Measurements from ENCODE around the gene MRPL19. TPM values are rescaled to one million over a fixed set of nuclear protein-coding genes. Genes with fewer than 3 reads are reported as not detected.

The MRPL19 gene
- total and polyA plus RNA-seq, 10 of the 15 experiments (the other 5 are each of a cell fraction or from before 2014, with no cell fraction given), result 13.1 to 99.0 (median 56.6) TPM

GRCh38 chr2:75614162-75614651, 32.4 kb upstream of the MRPL19 start:
- FAIRE-seq (no peak), DNase-seq (ENCODE audit: low read depth, low spot score) (no peak), ATAC-seq (no peak)
- H2AFZ ChIP-seq (ENCODE audit: control insufficient read depth, low read depth, low read length), result no peak overlapping the region
- in situ Hi-C loops (cut with MboI), result no loop called here
- 33% methylated on average over 5 of the region's 5 CpGs for WGBS (ENCODE audit: insufficient coverage, insufficient replicate concordance, low lambda C conversion rate, missing lambda C conversion rate)
- ChIA-PET SMC1A (ENCODE audit: uncharacterized antibody, unreplicated experiment) (interaction anchor here (1.4 kb wide), 1 partner anchor 924 kb away, joined by 3 read pairs; no protein-coding TSS in a partner anchor), CTCF (interaction anchor here (0.6 to 3.1 kb wide), 3 partner anchors 19 to 780 kb away, joined by 3 to 11 read pairs (median 3); no protein-coding TSS in a partner anchor), RAD21 (ENCODE audit: unreplicated experiment) (no interaction called here), POLR2A (no interaction called here)
- no peak overlapping the region for H3K27ac ChIP-seq (ENCODE audit: control insufficient read depth, insufficient read depth)
- H3K4me2 ChIP-seq (ENCODE audit: control insufficient read depth, insufficient read depth), result no peak overlapping the region
- H3K9me3 ChIP-seq (replicated peaks; ENCODE audit: control insufficient read depth, insufficient read depth, low read length), result no peaks in the 10 kb centered on the region; the same call in 2 of the 3 replicates
- no peak overlapping the region for H3K9ac ChIP-seq (ENCODE audit: control insufficient read depth, insufficient read depth, low read length)
- no peaks in the 10 kb centered on the region for H4K20me1 ChIP-seq (ENCODE audit: control insufficient read depth, insufficient read depth)
- H3K4me1 ChIP-seq (ENCODE audit: control insufficient read depth, insufficient read depth, low read length), result no peaks in the 10 kb centered on the region
- no peak overlapping the region for H3K4me3 ChIP-seq
- TF ChIP-seq E2F8 (IDR thresholded peaks at IDR 0.05; ENCODE audit: low read depth, partially characterized antibody) (no peak), PML (IDR thresholded peaks at IDR 0.05; ENCODE audit: low read length) (no peak), MEF2A (IDR thresholded peaks at IDR 0.05; ENCODE audit: insufficient read depth, low read depth, low read length) (no peak)
- no TSS peak for BruUV-seq (replicated peaks)
- H3K36me3 ChIP-seq (ENCODE audit: control insufficient read depth in 2 of 2, insufficient read depth in 2 of 2, low read length in 1 of 2), result no peaks in the 10 kb centered on the region
- intact Hi-C loops (cut with micrococcal nuclease; ENCODE audit: unreplicated experiment), result no loop called here
- H3K27me3 ChIP-seq (replicated peaks in 1 of 2; ENCODE audit: control insufficient read depth in 2 of 2, insufficient read depth in 2 of 2, low read length in 1 of 2), result no peaks in the 10 kb centered on the region; a peak in 1 of 4 replicates
- H3K79me2 ChIP-seq (ENCODE audit: control insufficient read depth, insufficient read depth, low read length), result no peaks in the 10 kb centered on the region

- RAD21 ChIA-PET (ENCODE audit: unreplicated experiment), result interaction anchor here (0.9 kb wide), 1 partner anchor 12 kb away, joined by 5 read pairs; no protein-coding TSS in a partner anchor
- DNase-seq (ENCODE audit: low read depth, low spot score) (no peak), FAIRE-seq (no peak), ATAC-seq (no peak)
- no peaks in the 10 kb centered on the region; a peak in 1 of 4 replicates for H3K27me3 ChIP-seq (replicated peaks in 1 of 2; ENCODE audit: control insufficient read depth in 2 of 2, insufficient read depth in 2 of 2, low read length in 1 of 2)
- POLR2A ChIA-PET, result no interaction called here
- no TSS peak for BruUV-seq (replicated peaks)
- H4K20me1 ChIP-seq (ENCODE audit: control insufficient read depth, insufficient read depth), result no peaks in the 10 kb centered on the region
- SMC1A ChIA-PET (ENCODE audit: uncharacterized antibody, unreplicated experiment), result interaction anchor here (0.9 to 1.5 kb wide), 2 partner anchors 10 to 13 kb away, joined by 3 to 4 read pairs; no protein-coding TSS in a partner anchor
- 76% methylated on average over 4 of the region's 4 CpGs for WGBS (ENCODE audit: insufficient coverage, insufficient replicate concordance, low lambda C conversion rate, missing lambda C conversion rate)
- CTCF ChIA-PET, result interaction anchor here (0.9 to 1.8 kb wide), 4 partner anchors 10 to 698 kb away, joined by 3 to 5 read pairs (median 3); no protein-coding TSS in a partner anchor
- no peaks in the 10 kb centered on the region for H3K36me3 ChIP-seq (ENCODE audit: control insufficient read depth in 2 of 2, insufficient read depth in 2 of 2, low read length in 1 of 2)
- no peaks in the 10 kb centered on the region for H3K4me1 ChIP-seq (ENCODE audit: control insufficient read depth, insufficient read depth, low read length)
- H3K9me3 ChIP-seq (replicated peaks; ENCODE audit: control insufficient read depth, insufficient read depth, low read length), result no peaks in the 10 kb centered on the region; the same call in 2 of the 3 replicates
- no peak overlapping the region for H2AFZ ChIP-seq (ENCODE audit: control insufficient read depth, low read depth, low read length)
- no peak overlapping the region for H3K27ac ChIP-seq (ENCODE audit: control insufficient read depth, insufficient read depth)
- H3K9ac ChIP-seq (ENCODE audit: control insufficient read depth, insufficient read depth, low read length), result no peak overlapping the region
- in situ Hi-C loops (cut with MboI), result no loop called here
- H3K4me3 ChIP-seq, result no peak overlapping the region
- no peak overlapping the region for H3K4me2 ChIP-seq (ENCODE audit: control insufficient read depth, insufficient read depth)
- no peaks in the 10 kb centered on the region for H3K79me2 ChIP-seq (ENCODE audit: control insufficient read depth, insufficient read depth, low read length)
- intact Hi-C loops (cut with micrococcal nuclease; ENCODE audit: unreplicated experiment), result no loop called here
- TF ChIP-seq CHD4 (IDR thresholded peaks at IDR 0.05) (no peak), ETV6 (conservative IDR thresholded peaks at IDR 0.05 in 1 of 2, IDR thresholded peaks at IDR 0.05 in 1 of 2; ENCODE audit: borderline replicate concordance in 1 of 2, low read depth in 1 of 2) (no peak), TCF3 (IDR thresholded peaks at IDR 0.05; ENCODE audit: borderline replicate concordance, insufficient read depth, low read depth, low read length) (no peak), NKRF (conservative IDR thresholded peaks at IDR 0.05) (no peak), CEBPB (IDR thresholded peaks at IDR 0.05; ENCODE audit: borderline replicate concordance in 1 of 2, low read depth in 2 of 2, low read length in 2 of 2) (no peak)
Measured at GRCh38 chr2:75616406-75616805, 30.2 kb upstream of the MRPL19 start.
